Stimulated activated CD4-positive, alpha-beta T cell treated with anti-CD3 and anti-CD28 coated beads, Interleukin-4, amount 100 ng/mL, for 24 hours (primary cell): ENCODE results near the gene MS4A1.
"Not testable (repeated sequence)": the region's sequence is repeated elsewhere in the genome, so short reads cannot be mapped to it uniquely, and the experiment has no call there.

ENCODE experiments used
- DNase-seq: peaks from one replicate; pipeline ENCODE4 v3.0.0-alpha.2; 2020

The MS4A1 gene

GRCh38 chr11:60504219-60504905 is 48.7 kb downstream of the MS4A1 start:
- DNase-seq = no peak

DNA sequence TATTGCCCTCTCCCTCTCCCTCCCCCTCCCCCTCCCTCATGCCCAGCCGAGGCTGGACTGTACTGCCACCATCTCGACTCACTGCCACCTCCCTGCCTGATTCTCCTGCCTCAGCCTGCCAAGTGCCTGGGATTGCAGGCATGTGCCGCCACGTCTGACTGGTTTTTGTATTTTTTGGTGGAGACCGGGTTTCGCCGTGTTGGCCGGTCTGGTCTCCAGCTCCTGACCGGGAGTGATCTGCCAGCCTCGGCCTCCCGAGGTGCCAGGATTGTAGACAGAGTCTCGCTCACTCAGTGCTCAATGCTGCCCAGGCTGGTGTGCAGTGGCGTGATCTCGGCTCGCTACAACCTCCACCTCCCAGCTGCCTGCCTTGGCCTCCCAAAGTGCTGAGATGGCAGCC is 54.0 kb downstream of the MS4A1 start:
- DNase-seq = not testable (repeated sequence)

- not testable (repeated sequence) for DNase-seq
Observed at GRCh38 chr11:60510209-60510608, 54.6 kb downstream of the MS4A1 start.

GRCh38 chr11:60511393-60511792 is 55.7 kb downstream of the MS4A1 start:
- no peak for DNase-seq

DNA sequence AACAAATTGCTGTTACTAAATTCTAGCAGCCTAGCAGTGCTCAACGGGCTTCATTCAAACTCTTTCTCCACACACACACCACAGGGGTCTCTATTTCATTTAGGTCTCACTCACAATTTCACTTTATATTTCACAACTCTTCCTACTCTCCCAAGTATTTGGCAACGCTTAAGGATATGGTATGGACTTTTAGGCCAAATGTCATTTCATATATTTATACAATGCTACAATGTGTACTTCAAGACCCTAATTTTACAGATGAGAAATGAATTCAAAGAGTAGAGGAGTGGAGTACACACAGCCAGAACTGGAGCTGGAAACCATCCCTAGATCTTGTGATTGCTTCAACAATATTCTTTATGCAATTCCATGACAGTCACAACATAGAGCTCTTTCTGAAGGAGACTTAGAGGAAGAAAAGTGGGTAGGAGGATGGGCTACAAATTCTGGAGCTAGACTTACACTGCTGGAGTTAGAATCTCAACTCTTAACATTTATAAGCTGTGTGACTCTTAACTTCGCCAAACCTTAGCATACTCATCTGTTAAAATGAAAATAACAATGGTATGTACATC is 57.1 kb downstream of the MS4A1 start:
- DNase-seq = no peak

DNA sequence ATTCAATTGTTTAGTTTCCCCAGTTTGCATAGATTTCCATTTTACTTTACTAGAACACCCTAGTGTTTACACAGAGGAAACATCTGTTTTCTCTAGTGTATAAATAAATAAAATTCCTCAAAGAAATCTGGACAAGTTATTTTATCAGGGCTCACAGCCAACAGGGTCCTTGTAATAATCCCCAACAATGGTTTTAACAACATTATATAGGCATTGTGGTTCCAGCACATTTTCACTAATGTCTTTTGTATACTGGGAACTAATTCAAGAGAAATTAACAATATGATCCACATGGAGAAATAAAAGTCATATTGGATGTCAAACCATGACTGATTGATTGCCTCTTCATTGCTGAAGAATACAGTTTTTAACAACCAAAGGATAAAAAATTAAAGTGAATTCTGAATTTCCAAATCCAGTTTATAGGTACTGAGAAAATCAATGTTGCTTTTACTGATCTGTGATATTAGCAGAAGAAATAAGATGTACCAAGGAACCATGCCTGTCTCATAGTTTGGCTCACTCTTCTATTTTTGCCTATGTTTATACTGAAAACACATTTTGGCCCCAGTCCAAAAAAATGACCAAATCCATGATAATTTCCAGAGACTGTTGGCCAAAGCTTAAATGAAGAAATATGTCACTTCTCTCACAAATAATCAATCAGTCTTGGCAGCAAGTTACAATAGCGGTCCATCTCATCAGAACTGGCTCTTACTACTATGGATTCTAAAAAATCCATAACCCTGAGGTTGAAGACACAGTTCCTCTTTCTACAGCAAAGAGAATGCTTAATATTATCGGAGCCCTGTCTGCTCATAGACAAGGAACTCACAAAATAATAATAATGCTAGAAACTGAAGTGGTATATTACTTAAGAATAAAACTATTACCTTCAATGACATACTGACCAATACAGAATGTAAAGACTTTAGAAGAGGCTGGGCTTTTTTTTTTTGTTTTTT is 58.1 kb downstream of the MS4A1 start:
- DNase-seq = no peak

- no peak for DNase-seq
Observed at GRCh38 chr11:60515144-60515855, 59.7 kb downstream of the MS4A1 start, which contains the start of gene MS4A13. MS4A13 (plus strand) TSS chr11:60515392; CDS start chr11:60518084, 2,692 bp downstream.
